HAP-1 (cell line): Measurements from ENCODE around the gene CCDC33.

Source experiments
- DNase-seq, 2 experiments: peaks; one replicate each; pipeline ENCODE4 v3.0.0-alpha.2; 2016 to 2020; ENCODE audit warnings: low spot score in 2 of 2
- H3K27me3 ChIP-seq: fragments of 250-450 bp; sonication (Bioruptor Pico); 2 replicates; pipeline ENCODE4 v1.5.1; 2020; ENCODE audit warnings: low read depth, mild to moderate bottlenecking, moderate library complexity
- H3K36me3 ChIP-seq: fragments of 250-450 bp; sonication (Bioruptor Pico); replicated peaks from 2 replicates; pipeline ENCODE4 v1.5.1; 2020; ENCODE audit warnings: mild to moderate bottlenecking
- H3K4me1 ChIP-seq: fragments of 250-450 bp; sonication (Bioruptor Pico); 2 replicates; pipeline ENCODE4 v1.5.1; 2020; ENCODE audit warnings: mild to moderate bottlenecking
- H3K4me3 ChIP-seq: fragments of 250-450 bp; sonication (Bioruptor Pico); 2 replicates; pipeline ENCODE4 v1.5.1; 2020; ENCODE audit warnings: mild to moderate bottlenecking, moderate library complexity
- H3K9me3 ChIP-seq: fragments of 250-450 bp; sonication (Bioruptor Pico); 2 replicates; pipeline ENCODE4 v1.5.1; 2020; ENCODE audit warnings: mild to moderate bottlenecking, moderate library complexity
- in situ Hi-C: fragments of 300-500 bp; cut with MboI; formaldehyde crosslinking; loops from 3 replicates; pipeline ENCODE4 v1.14.3; 2020; ENCODE audit warnings: low sequenced_read_pairs, inconsistent platforms, mixed read lengths

Gene CCDC33

GRCh38 chr15:74302821-74303359, 66.8 kb downstream of the CCDC33 start:
- in situ Hi-C loops, result no loop called here
- Histone ChIP-seq H3K27me3 (peaks cover 47% of the 10 kb centered on the region), H3K4me1 (peaks cover 3% of the 10 kb centered on the region), H3K4me3 (no peak overlapping the region), H3K9me3 (no peaks in the 10 kb centered on the region), H3K36me3 (no peaks in the 10 kb centered on the region)
- peak; percentile 53 to 88 for DNase-seq

- Histone ChIP-seq H3K9me3 (no peaks in the 10 kb centered on the region), H3K4me1 (peaks cover 11% of the 10 kb centered on the region), H3K4me3 (no peak overlapping the region), H3K36me3 (no peaks in the 10 kb centered on the region), H3K27me3 (peaks cover 39% of the 10 kb centered on the region)
- no peak for DNase-seq
- in situ Hi-C loops, result no loop called here
Measured at GRCh38 chr15:74303741-74304309, 67.7 kb downstream of the CCDC33 start.

GRCh38 chr15:74304431-74304830, 68.3 kb downstream of the CCDC33 start:
- H3K9me3 ChIP-seq, result no peaks in the 10 kb centered on the region
- no peaks in the 10 kb centered on the region for H3K36me3 ChIP-seq
- peaks cover 11% of the 10 kb centered on the region for H3K4me1 ChIP-seq
- no peak for DNase-seq
- in situ Hi-C loops, result no loop called here
- H3K4me3 ChIP-seq, result no peak overlapping the region
- H3K27me3 ChIP-seq, result peaks cover 32% of the 10 kb centered on the region

- H3K9me3 ChIP-seq, result no peaks in the 10 kb centered on the region
- H3K4me3 ChIP-seq, result no peak overlapping the region
- DNase-seq, result no peak
- peaks cover 11% of the 10 kb centered on the region for H3K4me1 ChIP-seq
- H3K27me3 ChIP-seq, result peaks cover 20% of the 10 kb centered on the region
- in situ Hi-C loops, result loop anchor here (5.0 kb wide), 1 partner anchor 173 kb away; the partner anchor contains the start of gene ISLR2
- no peaks in the 10 kb centered on the region for H3K36me3 ChIP-seq
Measured at GRCh38 chr15:74305687-74306086, 69.6 kb downstream of the CCDC33 start.

GRCh38 chr15:74306781-74307217, 70.7 kb downstream of the CCDC33 start:
- no peaks in the 10 kb centered on the region for H3K36me3 ChIP-seq
- in situ Hi-C loops, result loop anchor here (5.0 kb wide), 1 partner anchor 174 kb away; the partner anchor contains the start of gene ISLR2
- peaks cover 9% of the 10 kb centered on the region for H3K27me3 ChIP-seq
- H3K9me3 ChIP-seq, result no peaks in the 10 kb centered on the region
- no peak for DNase-seq
- peaks cover 11% of the 10 kb centered on the region for H3K4me1 ChIP-seq
- H3K4me3 ChIP-seq, result no peak overlapping the region

- peak; percentile 79 to 86 for DNase-seq
- Histone ChIP-seq H3K36me3 (no peaks in the 10 kb centered on the region), H3K4me1 (peaks cover 11% of the 10 kb centered on the region), H3K4me3 (no peak overlapping the region), H3K9me3 (no peaks in the 10 kb centered on the region), H3K27me3 (peaks cover 4% of the 10 kb centered on the region; the same call in 1 of the 2 replicates)
- in situ Hi-C loops, result loop anchor here (5.0 kb wide), 1 partner anchor 176 kb away; the partner anchor contains the start of gene ISLR2
Measured at GRCh38 chr15:74307827-74308811, 72.0 kb downstream of the CCDC33 start.

- DNase-seq, result peak; percentile 48 to 71
- no peaks in the 10 kb centered on the region for H3K9me3 ChIP-seq
- H3K36me3 ChIP-seq, result no peaks in the 10 kb centered on the region
- in situ Hi-C loops, result no loop called here
- H3K27me3 ChIP-seq, result no peaks in the 10 kb centered on the region; the same call in 1 of the 2 replicates
- H3K4me3 ChIP-seq, result no peak overlapping the region
- H3K4me1 ChIP-seq, result peaks cover 11% of the 10 kb centered on the region
Measured at GRCh38 chr15:74311734-74312444, 75.8 kb downstream of the CCDC33 start.

GRCh38 chr15:74312445-74313007, 76.4 kb downstream of the CCDC33 start:
- DNase-seq, result peak in 1 of 2 experiments; percentile 58
- in situ Hi-C loops, result no loop called here

GRCh38 chr15:74313889-74314288, 77.8 kb downstream of the CCDC33 start:
- in situ Hi-C loops, result no loop called here
- no peaks in the 10 kb centered on the region for H3K9me3 ChIP-seq
- no peaks in the 10 kb centered on the region for H3K36me3 ChIP-seq
- H3K4me1 ChIP-seq, result peaks cover 12% of the 10 kb centered on the region
- H3K27me3 ChIP-seq, result no peaks in the 10 kb centered on the region
- DNase-seq, result no peak
- H3K4me3 ChIP-seq, result no peak overlapping the region

More at GRCh38 chr15:74312445-74313007, 76.4 kb downstream of the CCDC33 start:
- H3K9me3 ChIP-seq, result no peaks in the 10 kb centered on the region
- peaks cover 15% of the 10 kb centered on the region for H3K4me1 ChIP-seq
- H3K4me3 ChIP-seq, result no peak overlapping the region
- H3K36me3 ChIP-seq, result no peaks in the 10 kb centered on the region
- no peaks in the 10 kb centered on the region; the same call in 1 of the 2 replicates for H3K27me3 ChIP-seq

- H3K36me3 ChIP-seq, result no peaks in the 10 kb centered on the region
- H3K9me3 ChIP-seq, result no peaks in the 10 kb centered on the region
- H3K27me3 ChIP-seq, result no peaks in the 10 kb centered on the region
- peaks cover 20% of the 10 kb centered on the region for H3K4me1 ChIP-seq
- in situ Hi-C loops, result no loop called here
- no peak for DNase-seq
- no peak overlapping the region for H3K4me3 ChIP-seq
Measured at GRCh38 chr15:74314795-74315438, 78.8 kb downstream of the CCDC33 start.

- Histone ChIP-seq H3K9me3 (no peaks in the 10 kb centered on the region), H3K27me3 (no peaks in the 10 kb centered on the region), H3K4me1 (peaks cover 26% of the 10 kb centered on the region), H3K36me3 (no peaks in the 10 kb centered on the region), H3K4me3 (no peak overlapping the region)
- no peak for DNase-seq
- in situ Hi-C loops, result no loop called here
Measured at GRCh38 chr15:74315626-74316025, 79.5 kb downstream of the CCDC33 start.

- Histone ChIP-seq H3K27me3 (no peaks in the 10 kb centered on the region), H3K9me3 (no peaks in the 10 kb centered on the region), H3K4me3 (no peak overlapping the region), H3K4me1 (peaks cover 26% of the 10 kb centered on the region), H3K36me3 (no peaks in the 10 kb centered on the region)
- no peak for DNase-seq
- in situ Hi-C loops, result no loop called here
Measured at GRCh38 chr15:74316141-74316540, 80.0 kb downstream of the CCDC33 start.
